IMR-90 (cell line): ENCODE data around the gene SELENOO. TPM values are rescaled to one million over a fixed set of nuclear protein-coding genes. Genes with fewer than 3 reads are reported as not detected.

Experiments used
- ATAC-seq: fragments of 200-7000 bp; cut with Tn5 transposase; 2 replicates; pipeline ENCODE4 v1.9.1; 2020; ENCODE audit warnings: low read depth, mild to moderate bottlenecking, moderate library complexity
- BruUV-seq: library from RNA; stranded (reverse); fragments of 400-500 nt; replicated peaks from 2 replicates; lab custom pipeline; 2021; lab: Mats Ljungman, UMichigan
- CTCF ChIA-PET: fragments of 300-600 bp; formaldehyde crosslinking; extraction: SDS; loops from one replicate; lab custom pipeline; 2021; ENCODE audit warnings: antibody characterized with exemption; lab: Yijun Ruan, JAX
- POLR2A ChIA-PET: fragments of 300-600 bp; sonication (Branson Sonifier 250); formaldehyde crosslinking; loops from one replicate; lab custom pipeline; 2022; ENCODE audit warnings: antibody characterized with exemption; ENCODE audit not compliant: unreplicated experiment; lab: Charles Lee
- DNase-seq: peaks from one replicate; pipeline ENCODE4 v3.0.0; 2013
- H2AFZ ChIP-seq: replicated peaks from 2 replicates; pipeline ENCODE3; 2013; ENCODE audit warnings: low read length, mild to moderate bottlenecking; ENCODE audit not compliant: poor library complexity
- H2AK5ac ChIP-seq: 2 replicates; pipeline ENCODE4 v1.6.1; 2013; ENCODE audit warnings: low read depth, low read length, inconsistent platforms
- H2AK9ac ChIP-seq: replicated peaks from 2 replicates; pipeline ENCODE3; 2013; ENCODE audit warnings: mild to moderate bottlenecking, low read depth, low read length, moderate library complexity; ENCODE audit not compliant: poor library complexity
- H2BK120ac ChIP-seq: 2 replicates; pipeline ENCODE4 v1.6.1; 2013; ENCODE audit warnings: low read depth, low read length, inconsistent platforms
- H2BK15ac ChIP-seq: 3 replicates; pipeline ENCODE4 v1.6.1; 2013; ENCODE audit warnings: low read depth, low read length, inconsistent platforms
- H2BK20ac ChIP-seq: 2 replicates; pipeline ENCODE4 v1.6.1; 2013; ENCODE audit warnings: low read depth, mild to moderate bottlenecking, inconsistent platforms, low read length, moderate library complexity
- H2BK5ac ChIP-seq: 2 replicates; pipeline ENCODE4 v1.6.1; 2013; ENCODE audit warnings: mild to moderate bottlenecking, low read depth, low read length, inconsistent platforms; ENCODE audit not compliant: poor library complexity, severe bottlenecking
- H3K14ac ChIP-seq: replicated peaks from 2 replicates; pipeline ENCODE4 v1.6.1; 2013; ENCODE audit warnings: low read depth, low read length, inconsistent platforms
- H3K18ac ChIP-seq: 2 replicates; pipeline ENCODE4 v1.6.1; 2013; ENCODE audit warnings: low read depth, low read length, control low read depth
- H3K23ac ChIP-seq: 2 replicates; pipeline ENCODE4 v1.6.1; 2013; ENCODE audit warnings: low read depth, low read length, inconsistent platforms
- H3K27ac ChIP-seq: 2 replicates; pipeline ENCODE4 v1.5.1; 2013; ENCODE audit warnings: mild to moderate bottlenecking, control low read depth, low read length; ENCODE audit not compliant: insufficient read depth
- H3K27me3 ChIP-seq: 2 replicates; pipeline ENCODE4 v1.6.1; 2013; ENCODE audit warnings: low read length; ENCODE audit not compliant: control insufficient read depth, insufficient read depth
- H3K36me3 ChIP-seq: 2 replicates; pipeline ENCODE4 v1.6.1; 2013; ENCODE audit warnings: low read length, mixed read lengths; ENCODE audit not compliant: control insufficient read depth, insufficient read depth
- H3K4ac ChIP-seq: 2 replicates; pipeline ENCODE4 v1.6.1; 2013; ENCODE audit warnings: low read depth, low read length, inconsistent platforms
- H3K4me1 ChIP-seq: 2 replicates; pipeline ENCODE4 v1.6.1; 2013; ENCODE audit warnings: low read length, mixed read lengths; ENCODE audit not compliant: control insufficient read depth, insufficient read depth
- H3K4me2 ChIP-seq: 2 replicates; pipeline ENCODE4 v1.6.1; 2013; ENCODE audit warnings: low read depth, mild to moderate bottlenecking, control low read depth, low read length, moderate library complexity
- H3K4me3 ChIP-seq: 2 replicates; pipeline ENCODE4 v1.5.1; 2013; ENCODE audit warnings: low read depth, mild to moderate bottlenecking, control low read depth, low read length, moderate library complexity; ENCODE audit not compliant: insufficient read depth
- H3K56ac ChIP-seq: 2 replicates; pipeline ENCODE4 v1.6.1; 2013; ENCODE audit warnings: low read length, inconsistent platforms; ENCODE audit not compliant: insufficient read depth; ENCODE audit errors: extremely low read depth
- H3K79me1 ChIP-seq, 2 experiments: 2 replicates each; pipeline ENCODE4 v1.6.1; 2013; ENCODE audit warnings: low read length in 2 of 2, inconsistent platforms in 1 of 2, low read depth in 1 of 2
- H3K9ac ChIP-seq: 2 replicates; pipeline ENCODE4 v1.6.1; 2013; ENCODE audit warnings: low read depth, low read length, control low read depth
- H3K9me1 ChIP-seq: 2 replicates; pipeline ENCODE4 v1.6.1; 2013; ENCODE audit warnings: low read length, inconsistent platforms; ENCODE audit not compliant: insufficient read depth
- H3K9me3 ChIP-seq: 2 replicates; pipeline ENCODE4 v1.6.1; 2013; ENCODE audit warnings: low read length; ENCODE audit not compliant: control insufficient read depth, insufficient read depth
- H4K20me1 ChIP-seq: 2 replicates; pipeline ENCODE4 v1.6.1; 2013; ENCODE audit warnings: low read length, inconsistent platforms; ENCODE audit not compliant: insufficient read depth
- H4K5ac ChIP-seq: 2 replicates; pipeline ENCODE4 v1.6.1; 2013; ENCODE audit warnings: mild to moderate bottlenecking, low read depth, low read length, control low read depth
- H4K8ac ChIP-seq, 2 experiments: 2 replicates each; pipeline ENCODE4 v1.6.1; 2013; ENCODE audit warnings: low read depth in 2 of 2, low read length in 2 of 2, control low read depth in 1 of 2, inconsistent platforms in 1 of 2
- H4K91ac ChIP-seq: 2 replicates; pipeline ENCODE4 v1.6.1; 2013; ENCODE audit warnings: low read depth, low read length, inconsistent platforms; ENCODE audit not compliant: insufficient read depth
- RCOR1 ChIP-seq: IDR thresholded peaks from 2 replicates; pipeline ENCODE4 v1.6.1; 2012; ENCODE audit warnings: mild to moderate bottlenecking, low read length, improper control_type of control experiment; ENCODE audit not compliant: insufficient replicate concordance
- USF2 ChIP-seq: fragments of 150-350 bp; IDR thresholded peaks from 2 replicates; pipeline ENCODE4 v1.6.1; 2017; ENCODE audit warnings: mild to moderate bottlenecking, antibody characterized with exemption, low read length, low read depth
- WGBS, 2 experiments: methylation state at CpG; one replicate each; pipeline versions ENCODE4 v1.1.5 to v1.1.7; 2013; ENCODE audit warnings: missing lambda C conversion rate in 2 of 2; ENCODE audit not compliant: insufficient read length in 1 of 2; ENCODE audit errors: extremely low coverage in 2 of 2; 5-methylcytosine and 5-hydroxymethylcytosine counted together
- dilution Hi-C: fragments of 300-500 bp; cut with HindIII; formaldehyde crosslinking; loops from one replicate; pipeline ENCODE4 v1.14.3; 2018; ENCODE audit warnings: low sequenced_read_pairs; ENCODE audit not compliant: unreplicated experiment
- in situ Hi-C: fragments of 300-500 bp; cut with MboI; formaldehyde crosslinking; loops from 3 replicates; pipeline ENCODE4 v1.14.3; 2019; ENCODE audit warnings: low sequenced_read_pairs, inconsistent platforms, mixed read lengths
- intact Hi-C: fragments of 100-400 bp; cut with micrococcal nuclease; formaldehyde crosslinking; loops from 2 replicates; pipeline ENCODE4 v1.10.0; 2022
- polyA plus RNA-seq, 3 experiments: library from polyadenylated mRNA; depleted of rRNA; stranded (reverse); fragments of >200 nt; gene quantifications; 2 replicates each; pipeline ENCODE4 v1.2.3, GENCODE V29; 2012; ENCODE audit warnings: low replicate concordance in 1 of 3
- total RNA-seq: library from RNA; depleted of rRNA; stranded (reverse); fragments of >200 nt; gene quantifications from 2 replicates; pipeline ENCODE4 v1.2.3, GENCODE V29; 2012

Gene SELENOO
- total and polyA plus RNA-seq, 2 of the 4 experiments (the other 2 are of a cell fraction), result 10.4 to 21.4 TPM

DNA sequence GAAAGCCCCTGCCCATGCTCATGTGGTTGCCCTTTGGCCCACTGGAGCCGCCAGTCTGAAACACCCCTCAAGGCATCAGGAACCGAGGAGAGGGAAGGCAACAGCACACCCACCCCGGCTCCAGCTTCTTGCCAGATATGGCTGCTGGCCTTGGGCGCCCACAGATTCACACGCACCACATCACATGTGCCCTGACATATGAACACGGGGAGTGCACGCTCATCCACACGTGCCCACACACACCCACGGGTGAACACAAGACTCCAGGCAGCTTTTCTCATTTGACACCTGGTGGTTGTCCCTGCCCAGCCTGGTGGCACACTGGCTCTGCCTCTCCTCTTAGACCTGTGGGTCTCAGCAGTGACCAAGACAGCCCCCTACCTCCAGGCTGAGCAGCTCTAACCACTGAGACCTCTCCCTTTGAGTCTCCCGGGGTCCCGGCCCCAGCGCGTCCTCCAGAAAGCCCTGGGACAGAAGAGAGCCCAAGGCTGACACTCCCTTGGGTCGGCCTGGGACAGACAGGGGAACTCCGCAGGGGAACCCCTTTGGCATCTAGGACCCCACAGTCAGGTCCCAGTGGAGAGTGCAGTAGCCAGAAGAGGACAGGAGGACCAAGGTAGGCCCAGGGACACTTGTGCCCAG, 63.4 kb downstream of the SELENOO start:
- H4K20me1 ChIP-seq, result peaks cover 15% of the 10 kb centered on the region
- 64% methylated on average over 5 of the region's 15 CpGs; no CpG with 5 or more reads in 1 of the 2 experiments for WGBS, 2 experiments
- H3K14ac ChIP-seq, result no peak overlapping the region
- no peak overlapping the region for H2BK15ac ChIP-seq
- no peaks in the 10 kb centered on the region for H3K27me3 ChIP-seq
- H3K4ac ChIP-seq, result no peak overlapping the region
- DNase-seq (no peak), ATAC-seq (no peak)
- no peak overlapping the region for H2BK120ac ChIP-seq
- no peak overlapping the region for H3K4me2 ChIP-seq
- no peak overlapping the region for H4K91ac ChIP-seq
- no peak overlapping the region for H3K9ac ChIP-seq
- H3K18ac ChIP-seq, result no peak overlapping the region
- H2BK20ac ChIP-seq, result no peak overlapping the region
- no peak overlapping the region for H2AFZ ChIP-seq
- H4K8ac ChIP-seq, result no peak overlapping the region
- in situ Hi-C loops (no loop called here), intact Hi-C loops (no loop called here), dilution Hi-C loops (no loop called here)
- H2AK5ac ChIP-seq, result no peak overlapping the region
- no peak overlapping the region for H3K23ac ChIP-seq
- H2AK9ac ChIP-seq, result no peak overlapping the region
- H3K36me3 ChIP-seq, result no peaks in the 10 kb centered on the region
- H3K9me1 ChIP-seq, result peaks cover 4% of the 10 kb centered on the region; the same call in 1 of the 2 replicates
- H4K5ac ChIP-seq, result no peak overlapping the region
- H3K27ac ChIP-seq, result no peak overlapping the region
- H2BK5ac ChIP-seq, result no peak overlapping the region
- no TSS peak for BruUV-seq
- peaks cover 9 to 20% of the 10 kb centered on the region in 2 experiments; a peak in 3 of 4 replicates for H3K79me1 ChIP-seq
- no peaks in the 10 kb centered on the region for H3K9me3 ChIP-seq
- H3K56ac ChIP-seq, result no peak overlapping the region
- no peak for TF ChIP-seq RCOR1
- TF ChIP-seq USF2, result no peak
- CTCF ChIA-PET, result no interaction called here
- peaks cover 17% of the 10 kb centered on the region for H3K4me1 ChIP-seq
- POLR2A ChIA-PET, result no interaction called here
- no peak overlapping the region for H3K4me3 ChIP-seq
